ENCODE results near the gene PSORS1C2.

Gene PSORS1C2

DNA sequence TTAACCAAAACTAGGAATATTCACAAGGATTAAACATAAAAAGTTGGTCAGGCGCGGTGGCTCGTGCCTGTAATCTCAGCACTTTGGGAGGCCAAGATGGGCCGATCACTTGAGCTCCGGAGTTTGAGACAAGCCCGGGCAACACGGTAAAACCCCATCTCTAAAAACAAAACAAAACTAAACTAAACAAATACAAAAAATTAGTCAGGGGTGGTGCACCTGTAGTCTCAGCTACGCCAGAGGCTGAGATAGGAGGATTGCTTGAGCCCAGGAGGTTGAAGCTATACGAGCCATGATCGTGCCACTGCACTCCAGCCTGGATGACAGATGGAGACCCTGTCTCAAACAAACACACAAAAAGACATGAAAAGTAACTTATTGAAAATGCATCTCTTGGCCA, 3.2 kb downstream of the PSORS1C2 start:
- no peak for TF ChIP-seq CTCF (IDR thresholded peaks at IDR 0.05; ENCODE audit: control insufficient read depth, extremely low read depth, insufficient read depth)
- H3K4me3 ChIP-seq (ENCODE audit: low read depth, low read length) = no peak overlapping the region
- DNase-seq (ENCODE audit: low read depth) = no peak

DNA sequence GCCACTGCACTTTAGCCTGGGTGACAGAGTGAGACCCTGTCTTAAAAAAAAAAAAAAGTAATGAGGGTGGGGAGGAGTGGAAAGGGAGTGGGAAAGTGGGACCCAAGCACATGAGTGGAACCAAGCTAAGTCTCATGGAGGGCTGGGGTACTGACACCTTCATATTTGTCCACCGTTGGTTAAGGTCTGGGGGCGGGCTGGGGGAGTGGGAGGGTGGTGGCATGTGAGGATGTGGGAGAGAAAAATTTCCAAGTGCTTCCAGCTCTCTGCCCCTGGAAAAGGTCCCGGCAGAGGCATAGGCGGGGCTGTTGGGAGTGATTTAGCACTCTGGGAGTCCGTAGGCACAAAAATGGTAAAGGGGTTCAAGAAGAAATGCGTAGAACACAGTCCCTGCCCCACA, 6.1 kb downstream of the PSORS1C2 start:
- H3K4me3 ChIP-seq (ENCODE audit: low read depth, low read length) = no peak overlapping the region
- TF ChIP-seq CTCF (IDR thresholded peaks at IDR 0.05; ENCODE audit: control insufficient read depth, extremely low read depth, insufficient read depth) = no peak
- DNase-seq (ENCODE audit: low read depth) = no peak

GRCh38 chr6:31131595-31131994, 7.3 kb downstream of the PSORS1C2 start:
- DNase-seq (ENCODE audit: low read depth) = no peak
- no peak for TF ChIP-seq CTCF (IDR thresholded peaks at IDR 0.05; ENCODE audit: control insufficient read depth, extremely low read depth, insufficient read depth)
- no peak overlapping the region for H3K4me3 ChIP-seq (ENCODE audit: low read depth, low read length)

DNA sequence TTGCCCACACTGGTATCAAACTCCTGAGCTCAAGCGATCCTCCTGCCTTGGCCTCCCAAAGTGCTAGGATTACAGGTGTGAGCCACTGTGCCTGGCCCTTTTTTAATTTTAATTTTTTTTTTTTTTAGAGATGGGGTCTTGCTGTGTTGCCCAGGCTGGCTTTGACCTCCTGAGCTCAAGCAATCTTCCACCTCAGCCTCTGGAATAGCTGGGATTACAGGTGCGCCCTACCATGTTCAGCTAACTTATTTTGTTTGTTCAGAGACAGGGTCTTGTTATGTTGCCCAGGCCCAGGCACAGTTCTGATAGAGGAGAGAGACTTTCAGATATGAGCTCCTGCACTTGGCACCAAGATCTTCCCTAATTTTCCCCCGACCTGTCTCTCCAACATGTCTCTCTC, 8.1 kb downstream of the PSORS1C2 start:
- no peak for DNase-seq (ENCODE audit: low read depth)
- no peak overlapping the region for H3K4me3 ChIP-seq (ENCODE audit: low read depth, low read length)
- no peak for TF ChIP-seq CTCF (IDR thresholded peaks at IDR 0.05; ENCODE audit: control insufficient read depth, extremely low read depth, insufficient read depth)

GRCh38 chr6:31129130-31129529, 9.7 kb downstream of the PSORS1C2 start:
- no peak overlapping the region for H3K4me3 ChIP-seq (ENCODE audit: low read depth, low read length)
- TF ChIP-seq CTCF (IDR thresholded peaks at IDR 0.05; ENCODE audit: control insufficient read depth, extremely low read depth, insufficient read depth) = no peak
- peak; percentile 56 for DNase-seq (ENCODE audit: low read depth)

- peak; percentile 76 for TF ChIP-seq CTCF (IDR thresholded peaks at IDR 0.05; ENCODE audit: control insufficient read depth, extremely low read depth, insufficient read depth)
- no peak overlapping the region for H3K4me3 ChIP-seq (ENCODE audit: low read depth, low read length)
- no peak for DNase-seq (ENCODE audit: low read depth)
Observed at GRCh38 chr6:31128093-31128676, 10.7 kb downstream of the PSORS1C2 start.

All from LNCaP clone FGC (cell line).